Trophoblast cell (in vitro differentiated cells and primary cell): ENCODE measurements around the gene HUS1.
"Not testable (repeated sequence)": the region's sequence is repeated elsewhere in the genome, so short reads cannot be mapped to it uniquely, and the experiment has no call there.

Experiments used
- DNase-seq, 2 donors: peaks; one replicate each; pipeline ENCODE4 v3.0.0-alpha.2; 2016
- H2AFZ ChIP-seq: 2 replicates; pipeline ENCODE4 v1.6.1; 2013; ENCODE audit warnings: low read length, moderate library complexity, mild to moderate bottlenecking; ENCODE audit not compliant: insufficient read depth, poor library complexity
- H2AK5ac ChIP-seq: 2 replicates; pipeline ENCODE4 v1.6.1; 2013; ENCODE audit warnings: mild to moderate bottlenecking, low read length
- H2BK120ac ChIP-seq: 2 replicates; pipeline ENCODE4 v1.6.1; 2013; ENCODE audit warnings: low read length, mild to moderate bottlenecking, moderate library complexity; ENCODE audit not compliant: insufficient read depth, poor library complexity
- H2BK12ac ChIP-seq: 2 replicates; pipeline ENCODE4 v1.6.1; 2013; ENCODE audit warnings: mild to moderate bottlenecking, low read length, moderate library complexity
- H2BK5ac ChIP-seq: 2 replicates; pipeline ENCODE4 v1.6.1; 2013; ENCODE audit warnings: low read length, low read depth, moderate library complexity, mild to moderate bottlenecking; ENCODE audit not compliant: poor library complexity
- H3K14ac ChIP-seq: 2 replicates; pipeline ENCODE4 v1.6.1; 2013; ENCODE audit warnings: mild to moderate bottlenecking, low read length
- H3K18ac ChIP-seq: 2 replicates; pipeline ENCODE4 v1.6.1; 2013; ENCODE audit warnings: mild to moderate bottlenecking, low read length
- H3K23ac ChIP-seq: 2 replicates; pipeline ENCODE4 v1.6.1; 2013; ENCODE audit warnings: low read length
- H3K27ac ChIP-seq: 2 replicates; pipeline ENCODE4 v1.5.1; 2013; ENCODE audit warnings: low read depth, mild to moderate bottlenecking, inconsistent platforms, low read length, moderate library complexity
- H3K27me3 ChIP-seq: 2 replicates; pipeline ENCODE4 v1.6.1; 2013; ENCODE audit warnings: inconsistent platforms, mild to moderate bottlenecking, low read length, moderate library complexity; ENCODE audit not compliant: insufficient read depth
- H3K36me3 ChIP-seq, 2 experiments: 1 replicate in 1 of 2; 2 replicates in 1 of 2; pipeline ENCODE4 v1.6.1; 2013; ENCODE audit warnings: low read length in 2 of 2, mild to moderate bottlenecking in 2 of 2, moderate library complexity in 1 of 2; ENCODE audit not compliant: insufficient read depth in 2 of 2, control insufficient read depth in 1 of 2
- H3K4ac ChIP-seq: 2 replicates; pipeline ENCODE4 v1.6.1; 2013; ENCODE audit warnings: low read depth, mild to moderate bottlenecking, low read length, moderate library complexity
- H3K4me1 ChIP-seq, 2 experiments: 1 replicate in 1 of 2; 2 replicates in 1 of 2; pipeline ENCODE4 v1.6.1; 2013; ENCODE audit warnings: low read length in 2 of 2, mild to moderate bottlenecking in 2 of 2, moderate library complexity in 1 of 2; ENCODE audit not compliant: insufficient read depth in 2 of 2, control insufficient read depth in 1 of 2
- H3K4me2 ChIP-seq: 2 replicates; pipeline ENCODE4 v1.6.1; 2013; ENCODE audit warnings: inconsistent platforms, mild to moderate bottlenecking, low read length, moderate library complexity
- H3K4me3 ChIP-seq: 2 replicates; pipeline ENCODE4 v1.5.1; 2013; ENCODE audit warnings: mild to moderate bottlenecking, low read depth, low read length, inconsistent platforms
- H3K79me1 ChIP-seq: one replicate; pipeline ENCODE4 v1.6.1; 2013; ENCODE audit warnings: low read length
- H3K79me2 ChIP-seq: 2 replicates; pipeline ENCODE4 v1.6.1; 2013; ENCODE audit warnings: low read length, mild to moderate bottlenecking; ENCODE audit not compliant: control insufficient read depth, insufficient read depth, poor library complexity
- H3K9ac ChIP-seq: 2 replicates; pipeline ENCODE4 v1.6.1; 2013; ENCODE audit warnings: mild to moderate bottlenecking, low read length
- H3K9me3 ChIP-seq: 2 replicates; pipeline ENCODE4 v1.6.1; 2013; ENCODE audit warnings: low read depth, mild to moderate bottlenecking, control low read depth, inconsistent platforms, low read length; ENCODE audit not compliant: insufficient read depth
- H4K12ac ChIP-seq: 2 replicates; pipeline ENCODE4 v1.6.1; 2013; ENCODE audit warnings: low read depth, mild to moderate bottlenecking, low read length, moderate library complexity
- H4K8ac ChIP-seq: 2 replicates; pipeline ENCODE4 v1.6.1; 2013; ENCODE audit warnings: low read depth, mild to moderate bottlenecking, low read length, moderate library complexity
- H4K91ac ChIP-seq: one replicate; pipeline ENCODE4 v1.6.1; 2013; ENCODE audit warnings: low read depth, mild to moderate bottlenecking, low read length, moderate library complexity
- WGBS: extraction: QIAGEN DNeasy Blood & Tissue Kit; methylation state at CpG from one replicate; pipeline ENCODE4 v1.1.7; 2013; ENCODE audit warnings: missing lambda C conversion rate; ENCODE audit not compliant: insufficient read length, insufficient coverage; ENCODE audit errors: extremely low coverage; 5-methylcytosine and 5-hydroxymethylcytosine counted together

The HUS1 gene

DNA sequence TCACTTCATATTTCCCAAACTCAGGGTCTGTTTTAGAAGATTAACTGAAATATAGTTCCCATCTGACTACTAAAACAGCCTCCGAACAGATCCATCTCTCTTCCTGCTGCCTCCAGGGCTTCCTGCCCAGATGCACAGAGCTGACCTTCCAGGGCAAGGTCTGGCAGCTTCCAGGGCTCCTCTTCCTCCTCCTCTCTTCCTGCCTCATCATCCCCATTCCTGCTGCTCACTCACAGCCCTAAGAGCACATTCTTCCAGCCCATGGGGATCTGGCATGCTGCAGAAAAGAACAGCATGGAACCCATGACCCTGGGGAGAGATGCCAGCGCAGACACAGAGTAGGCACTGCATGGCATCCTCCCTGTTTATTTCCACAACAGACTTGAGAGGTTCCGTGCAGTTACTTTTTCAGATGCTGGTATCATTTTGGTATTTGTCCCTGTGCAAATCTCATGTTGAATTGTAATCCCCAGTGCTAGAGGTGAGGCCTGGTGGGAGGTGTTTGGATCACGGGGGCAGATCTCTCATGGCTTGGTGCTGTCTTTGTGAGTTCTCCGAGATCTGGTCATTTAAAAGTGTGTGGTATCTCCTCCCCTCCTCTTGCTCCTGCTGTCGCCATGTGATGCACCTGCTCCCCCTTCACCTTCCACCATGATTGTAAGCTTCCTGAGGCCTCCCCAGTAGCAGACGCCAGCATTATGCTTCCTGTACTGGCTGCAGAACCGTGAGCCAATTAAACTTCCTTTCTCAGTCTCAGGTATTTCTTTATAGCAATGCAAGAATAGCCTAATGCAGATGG, 35.5 kb downstream of the HUS1 start:
- Histone ChIP-seq H3K4ac (no peak overlapping the region), H3K14ac (no peak overlapping the region), H3K36me3 (no peaks in the 10 kb centered on the region), H3K9ac (no peak overlapping the region), H4K12ac (no peak overlapping the region), H3K79me1 (peaks cover 2% of the 10 kb centered on the region), H2AFZ (no peak overlapping the region), H2BK120ac (no peak overlapping the region), H2BK12ac (no peak overlapping the region), H2AK5ac (no peak overlapping the region), H3K4me3 (no peak overlapping the region), H3K27ac (no peak overlapping the region), H2BK5ac (no peak overlapping the region), H4K91ac (no peak overlapping the region), H3K27me3 (no peaks in the 10 kb centered on the region), H3K23ac (peak overlapping the region; percentile 68), H4K8ac (no peak overlapping the region), H3K18ac (no peak overlapping the region), H3K9me3 (peaks cover 3% of the 10 kb centered on the region), H3K79me2 (no peaks in the 10 kb centered on the region), H3K4me2 (no peak overlapping the region), H3K4me1 (peaks cover 4 to 18% of the 10 kb centered on the region in 2 experiments)
- WGBS = no CpG with 5 or more reads among the region's 8 CpGs
- DNase-seq = no peak

DNA sequence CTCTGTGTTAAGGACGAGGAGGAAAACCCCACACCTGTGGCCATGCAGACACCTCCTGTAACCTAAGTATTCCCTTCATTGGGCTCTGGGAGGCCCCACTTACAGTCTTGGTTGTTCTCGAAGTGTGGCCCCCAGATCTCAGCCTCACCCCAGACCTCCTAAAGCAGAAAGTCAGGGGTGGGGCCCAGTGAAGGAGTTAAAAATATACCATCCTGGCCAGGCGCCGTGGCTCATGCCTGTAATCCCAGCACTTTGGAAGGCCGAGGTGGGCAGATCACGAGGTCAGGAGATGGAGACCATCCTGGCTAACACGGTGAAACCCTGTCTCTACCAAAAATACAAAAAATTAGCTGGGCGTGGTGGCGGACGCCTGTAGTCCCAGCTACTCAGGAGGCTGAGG, 36.8 kb downstream of the HUS1 start:
- not testable (repeated sequence) for H3K27ac ChIP-seq, H3K18ac ChIP-seq, H3K4me3 ChIP-seq, H3K4ac ChIP-seq, H2BK120ac ChIP-seq, H3K23ac ChIP-seq, H3K4me2 ChIP-seq, H3K9ac ChIP-seq, H3K27me3 ChIP-seq, H3K4me1 ChIP-seq, H3K79me1 ChIP-seq, H2BK5ac ChIP-seq, H4K12ac ChIP-seq, H3K9me3 ChIP-seq, H3K36me3 ChIP-seq, H2BK12ac ChIP-seq, H2AK5ac ChIP-seq, H4K8ac ChIP-seq, H2AFZ ChIP-seq, H3K14ac ChIP-seq, DNase-seq, H4K91ac ChIP-seq, H3K79me2 ChIP-seq
- WGBS = no CpG with 5 or more reads among the region's 10 CpGs

DNA sequence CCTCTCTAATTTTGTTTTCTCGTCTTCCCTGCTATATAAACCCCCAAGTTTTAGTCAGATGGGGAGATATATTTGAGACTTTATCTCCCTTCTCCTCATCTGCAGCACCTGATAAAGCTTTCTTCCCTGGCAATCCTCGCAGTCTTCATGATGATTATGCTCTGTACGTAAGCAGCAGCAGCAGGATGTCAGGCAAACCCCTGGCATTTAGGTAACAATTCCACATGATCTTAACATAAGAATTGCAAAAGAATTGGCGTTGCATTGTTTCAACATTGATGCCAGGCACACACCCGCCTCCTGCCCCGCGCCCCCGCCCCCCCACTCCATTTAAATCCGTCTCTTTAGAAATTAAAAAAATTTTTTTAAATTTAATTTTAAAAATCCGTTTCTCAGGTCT, 37.3 kb downstream of the HUS1 start:
- Histone ChIP-seq H4K8ac (no peak overlapping the region), H3K4ac (no peak overlapping the region), H3K23ac (no peak overlapping the region), H2BK12ac (no peak overlapping the region), H3K36me3 (no peaks in the 10 kb centered on the region), H3K79me1 (peaks cover 2% of the 10 kb centered on the region), H3K14ac (no peak overlapping the region), H3K4me2 (no peak overlapping the region), H3K4me1 (peaks cover 4 to 10% of the 10 kb centered on the region in 2 experiments), H3K79me2 (no peaks in the 10 kb centered on the region), H2AK5ac (no peak overlapping the region), H4K91ac (no peak overlapping the region), H2BK120ac (no peak overlapping the region), H3K9ac (no peak overlapping the region), H2BK5ac (no peak overlapping the region), H3K27ac (no peak overlapping the region), H3K27me3 (no peaks in the 10 kb centered on the region), H4K12ac (no peak overlapping the region), H3K9me3 (peaks cover 3% of the 10 kb centered on the region), H3K4me3 (no peak overlapping the region), H3K18ac (no peak overlapping the region), H2AFZ (no peak overlapping the region)
- WGBS = 100% methylated on average over 1 of the region's 10 CpGs
- peak in 1 of 2 donors; percentile 15 for DNase-seq

DNA sequence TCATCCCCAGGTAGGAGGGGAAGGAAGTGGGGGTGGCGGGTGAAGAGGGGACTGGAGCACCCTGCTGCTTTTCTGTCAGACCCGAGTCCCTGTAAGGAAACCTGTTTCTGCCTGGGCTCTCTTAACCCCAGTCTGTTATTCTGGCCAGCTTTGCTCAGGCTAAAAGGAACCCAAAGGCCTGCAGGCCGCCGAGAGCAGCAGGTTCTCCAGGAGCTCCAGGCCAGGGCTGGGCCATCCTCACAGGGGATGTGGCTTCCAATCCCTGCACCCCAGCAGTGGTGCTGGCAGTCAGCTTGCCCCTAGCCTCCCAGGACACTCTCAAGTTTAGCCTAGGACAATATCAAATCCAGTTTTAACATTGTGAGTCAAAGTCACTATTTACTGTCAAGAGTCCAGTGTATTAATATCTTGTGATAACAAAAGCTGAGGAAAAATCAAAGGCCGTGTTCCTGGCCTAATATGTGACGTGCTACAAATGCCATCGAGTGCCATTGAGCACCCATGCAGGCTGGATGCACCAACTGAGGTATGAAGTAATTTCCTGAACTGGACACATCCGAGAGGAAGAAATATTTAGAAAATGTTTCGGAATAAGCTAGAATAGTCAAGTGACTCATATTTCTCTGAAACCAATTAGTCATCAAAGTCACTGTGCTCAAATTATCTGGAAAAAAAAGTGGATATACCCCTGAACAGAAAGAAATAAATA, 38.1 kb downstream of the HUS1 start:
- no peak overlapping the region for H3K18ac ChIP-seq
- no peak overlapping the region for H2BK12ac ChIP-seq
- H3K9ac ChIP-seq = no peak overlapping the region
- H4K8ac ChIP-seq = no peak overlapping the region
- no peaks in the 10 kb centered on the region for H3K79me2 ChIP-seq
- H2BK5ac ChIP-seq = no peak overlapping the region
- no peak overlapping the region for H3K14ac ChIP-seq
- WGBS = no CpG with 5 or more reads among the region's 9 CpGs
- peak; percentile 68 to 87 for DNase-seq
- no peak overlapping the region for H3K4me2 ChIP-seq
- H3K9me3 ChIP-seq = peaks cover 1% of the 10 kb centered on the region
- no peak overlapping the region for H4K12ac ChIP-seq
- H3K27me3 ChIP-seq = no peaks in the 10 kb centered on the region
- peaks cover 4 to 10% of the 10 kb centered on the region in 2 experiments for H3K4me1 ChIP-seq
- H3K27ac ChIP-seq = no peak overlapping the region
- no peak overlapping the region for H4K91ac ChIP-seq
- H3K4me3 ChIP-seq = no peak overlapping the region
- no peaks in the 10 kb centered on the region for H3K36me3 ChIP-seq
- H2AFZ ChIP-seq = no peak overlapping the region
- no peak overlapping the region for H2BK120ac ChIP-seq
- no peak overlapping the region for H3K4ac ChIP-seq
- H3K79me1 ChIP-seq = peaks cover 2% of the 10 kb centered on the region
- H3K23ac ChIP-seq = no peak overlapping the region
- no peak overlapping the region for H2AK5ac ChIP-seq
